ENCODE measurements around the gene HSD17B14. TPM values are rescaled to one million over a fixed set of nuclear protein-coding genes. Genes with fewer than 3 reads are reported as not detected.

HSD17B14 gene
- total and polyA plus RNA-seq, 2 of the 13 experiments (the other 11 are each of a cell fraction or from before 2014, with no cell fraction given) = 0.58 to 1.2 TPM

- no peak for TF ChIP-seq ZNF407 (CRISPR knock-in tag; IDR thresholded peaks at IDR 0.05; ENCODE audit: not compliant biosample characterization)
- no peak for TF ChIP-seq RBM22 (optimal IDR thresholded peaks at IDR 0.05; ENCODE audit: low read length)
- no peak for TF ChIP-seq MIER2 (CRISPR knock-in tag; IDR thresholded peaks at IDR 0.05)
- TF ChIP-seq ZNF142 (CRISPR knock-in tag; IDR thresholded peaks at IDR 0.05) = peak; percentile 12; the same call in 1 of the 2 replicates
- no peak for TF ChIP-seq GATAD2A (CRISPR knock-in tag; IDR thresholded peaks at IDR 0.05)
- 0 out of 2 replicates have a peak, but pooled peaks have one; percentile 31 for TF ChIP-seq POGZ (CRISPR knock-in tag; IDR thresholded peaks at IDR 0.05)
- TF ChIP-seq ZBTB38 (CRISPR knock-in tag; IDR thresholded peaks at IDR 0.05) = peak; percentile 78; the same call in 1 of the 2 replicates
- TF ChIP-seq MEIS1 (CRISPR knock-in tag; IDR thresholded peaks at IDR 0.05; ENCODE audit: borderline replicate concordance) = 0 out of 2 replicates have a peak, but pooled peaks have one; percentile 3
- TF ChIP-seq LCORL (IDR thresholded peaks at IDR 0.05) = no peak
- 0 out of 2 replicates have a peak, but pooled peaks have one; percentile 33 for TF ChIP-seq LCORL (CRISPR knock-in tag; IDR thresholded peaks at IDR 0.05)
- TF ChIP-seq MZF1 (CRISPR knock-in tag; IDR thresholded peaks at IDR 0.05; ENCODE audit: borderline replicate concordance) = no peak
- no peak for TF ChIP-seq ZNF414 (CRISPR knock-in tag; IDR thresholded peaks at IDR 0.05)
- no peak for TF ChIP-seq IRF2 (CRISPR knock-in tag; IDR thresholded peaks at IDR 0.05)
- TF ChIP-seq ZNF235 (CRISPR knock-in tag; IDR thresholded peaks at IDR 0.05; ENCODE audit: borderline replicate concordance) = 0 out of 2 replicates have a peak, but pooled peaks have one; percentile 29
These were observed 28.5 kb downstream of the HSD17B14 start (continued) for GRCh38 chr19:48807590-48808308.

Data from HepG2 (cell line).